Aorta (tissue), 5 donors: Measurements from ENCODE around the gene LIMS2. TPM values are rescaled to one million over a fixed set of nuclear protein-coding genes. Genes with fewer than 3 reads are reported as not detected.

Source experiments
- ATAC-seq: fragments of 200-7000 bp; cut with Tn5 transposase; one replicate; pipeline ENCODE4 v1.9.1; 2022; ENCODE audit warnings: moderate library complexity; ENCODE audit not compliant: low FRiP score
- DNase-seq, 2 donors: peaks; one replicate each; pipeline ENCODE4 v3.0.0-alpha.2; 2020
- H3K27ac ChIP-seq, 2 donors: one replicate each; pipeline ENCODE4 v1.5.1; 2013; ENCODE audit warnings: low read length in 2 of 2, mild to moderate bottlenecking in 2 of 2, moderate library complexity in 2 of 2, control low read depth in 1 of 2, inconsistent platforms in 1 of 2, low read depth in 1 of 2
- H3K27me3 ChIP-seq, 2 donors: one replicate each; pipeline ENCODE4 v1.6.1; 2013; ENCODE audit warnings: control low read depth in 1 of 2, low read length in 1 of 2, mild to moderate bottlenecking in 1 of 2, moderate library complexity in 1 of 2; ENCODE audit not compliant: insufficient read depth in 2 of 2, control insufficient read depth in 1 of 2
- H3K36me3 ChIP-seq, 2 donors: one replicate each; pipeline ENCODE4 v1.6.1; 2013; ENCODE audit warnings: control low read depth in 1 of 2, low read length in 1 of 2, mild to moderate bottlenecking in 1 of 2; ENCODE audit not compliant: insufficient read depth in 2 of 2, control insufficient read depth in 1 of 2
- H3K4me1 ChIP-seq, 2 donors: one replicate each; pipeline ENCODE4 v1.6.1; 2013; ENCODE audit warnings: low read length in 2 of 2, control low read depth in 1 of 2, mild to moderate bottlenecking in 1 of 2, moderate library complexity in 1 of 2; ENCODE audit not compliant: insufficient read depth in 2 of 2, control insufficient read depth in 1 of 2
- H3K4me3 ChIP-seq, 2 donors: one replicate each; pipeline ENCODE4 v1.5.1; 2013; ENCODE audit warnings: low read length in 2 of 2, control low read depth in 1 of 2, mild to moderate bottlenecking in 1 of 2
- H3K9me3 ChIP-seq: one replicate; pipeline ENCODE4 v1.6.1; 2013; ENCODE audit warnings: mild to moderate bottlenecking, low read length; ENCODE audit not compliant: control insufficient read depth
- WGBS, 2 donors: extraction: QIAGEN DNeasy Blood & Tissue Kit; methylation state at CpG; one replicate each; pipeline ENCODE4 v1.1.7; 2013; 5-methylcytosine and 5-hydroxymethylcytosine counted together
- intact Hi-C, 2 donors: fragments of 100-400 bp; cut with DNase I; formaldehyde crosslinking; loops; one replicate each; pipeline versions ENCODE4 v1.14.2 to v1.15.0; 2022
- polyA plus RNA-seq, 2 donors: library from polyadenylated mRNA; stranded (reverse); fragments of 200-250 nt; gene quantifications; one replicate each; pipeline ENCODE4 v1.2.3, GENCODE V29; 2013
- total RNA-seq, 2 donors: library from RNA; stranded (reverse); fragmentation: NEBNext Ultra II Directional; extraction: Animal tissue kit (Norgen Biotek cat#: 25700); gene quantifications; one replicate each; pipeline ENCODE4 v1.2.1, GENCODE V29; 2021
- donor health status: healthy with polysubstance abuse.
- donor health status: Bipolar disorder and iron deficiency.
- donor health status: DM: no; HTN: no; CAD: no.
- donor health status: DM: no; HTN: no; CAD: no.
- donor health status: DM: yes; HTN: yes; CAD: no.

LIMS2 gene
- total and polyA plus RNA-seq, 4 donors: 188 to 2,193 (median 218) TPM

GRCh38 chr2:127664065-127664894, 11.1 kb downstream of the LIMS2 start:
- no peaks in the 10 kb centered on the region for H3K9me3 ChIP-seq
- H3K4me3 ChIP-seq: peak overlapping the region; percentile 21 to 23
- no peaks in the 10 kb centered on the region for H3K36me3 ChIP-seq
- ATAC-seq: peak; percentile 13
- no peaks in the 10 kb centered on the region for H3K4me1 ChIP-seq
- H3K27me3 ChIP-seq: no peaks in the 10 kb centered on the region
- WGBS, 2 donors: 9 to 25% methylated on average over 63 to 69 of the region's 69 CpGs
- DNase-seq: peak; percentile 43 to 77
- intact Hi-C loops: no loop called here
- peak overlapping the region in 1 of 2 donors; percentile 14 for H3K27ac ChIP-seq

GRCh38 chr2:127663566-127664064, 11.7 kb downstream of the LIMS2 start:
- Histone ChIP-seq H3K4me1 (no peaks in the 10 kb centered on the region), H3K27ac (no peak overlapping the region), H3K27me3 (no peaks in the 10 kb centered on the region), H3K4me3 (peak overlapping the region in 1 of 2 donors; percentile 21), H3K9me3 (no peaks in the 10 kb centered on the region), H3K36me3 (no peaks in the 10 kb centered on the region)
- 48% methylated on average over 6 of the region's 6 CpGs for WGBS, 2 donors
- intact Hi-C loops: no loop called here
- ATAC-seq (no peak), DNase-seq (peak in 1 of 2 donors; percentile 51)

- ATAC-seq: no peak
- intact Hi-C loops: no loop called here
- Histone ChIP-seq H3K27ac (peak overlapping the region in 1 of 2 donors; percentile 25), H3K36me3 (no peaks in the 10 kb centered on the region), H3K4me1 (no peaks in the 10 kb centered on the region), H3K9me3 (no peaks in the 10 kb centered on the region), H3K27me3 (no peaks in the 10 kb centered on the region), H3K4me3 (no peak overlapping the region)
- DNase-seq: peak; percentile 43 to 68
- WGBS, 2 donors: 14 to 22% methylated on average over 9 of the region's 9 CpGs
Measured at GRCh38 chr2:127662937-127663565, 12.3 kb downstream of the LIMS2 start.

DNA sequence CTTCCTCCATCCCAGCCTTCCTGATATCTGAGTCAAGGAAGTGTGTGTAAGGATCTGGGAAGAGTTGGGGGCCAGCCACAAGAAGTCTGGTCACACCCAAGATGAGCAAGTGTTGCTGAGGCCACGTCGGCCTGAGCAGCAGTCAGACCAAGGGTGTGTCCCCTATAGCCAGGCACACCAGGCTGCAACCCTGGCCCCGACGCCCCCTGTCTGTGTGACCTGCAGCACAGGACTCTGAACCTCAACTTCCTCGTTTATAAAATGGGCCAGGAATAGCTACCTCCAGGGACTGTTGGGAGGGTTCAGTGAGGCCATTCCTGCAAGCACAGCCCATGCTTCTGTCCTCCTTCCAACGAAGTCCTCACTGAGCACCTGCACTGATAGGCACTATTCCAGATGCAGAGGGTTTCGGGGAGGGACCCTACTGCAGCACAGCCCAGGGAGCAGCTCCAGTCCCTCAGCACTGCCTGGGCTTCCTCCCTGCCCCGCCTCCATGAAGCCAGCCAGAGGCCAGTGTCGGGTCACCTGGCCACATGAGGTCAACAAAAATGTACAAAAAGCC, 13.3 kb downstream of the LIMS2 start:
- intact Hi-C loops: no loop called here
- Histone ChIP-seq H3K4me3 (no peak overlapping the region), H3K36me3 (no peaks in the 10 kb centered on the region), H3K9me3 (no peaks in the 10 kb centered on the region), H3K27me3 (no peaks in the 10 kb centered on the region), H3K4me1 (no peaks in the 10 kb centered on the region), H3K27ac (peak overlapping the region in 1 of 2 donors; percentile 49)
- WGBS, 2 donors: 38 to 39% methylated on average over 9 of the region's 9 CpGs
- DNase-seq (peak; percentile 62 to 82), ATAC-seq (peak; percentile 1)

DNA sequence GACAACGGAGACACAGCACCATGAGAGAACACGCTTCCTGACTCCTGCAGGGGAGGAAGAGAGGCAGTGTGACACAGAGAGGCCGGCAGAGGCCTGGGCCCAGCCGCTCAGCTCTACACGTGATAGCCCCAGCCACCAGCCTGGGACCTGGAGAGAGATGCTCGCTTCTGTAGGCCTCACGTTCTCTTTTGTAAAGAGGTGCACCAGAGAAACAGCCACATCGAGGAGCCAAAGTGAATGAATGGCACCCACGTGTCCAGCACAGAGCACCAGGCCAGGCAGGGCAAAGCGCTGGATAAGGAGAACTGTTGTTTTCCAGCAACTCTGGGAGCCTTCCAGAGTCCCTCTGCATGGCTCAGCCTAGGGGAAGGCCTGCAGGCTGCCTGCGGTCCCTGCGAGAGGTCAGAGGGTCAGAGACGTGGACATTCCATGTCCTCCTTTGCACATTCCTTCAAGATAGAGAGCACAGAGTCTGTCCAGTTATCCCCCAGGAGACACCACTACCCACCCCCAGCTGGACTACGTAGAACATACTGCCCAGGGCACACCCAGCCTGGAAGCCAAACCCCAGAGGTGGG, 14.2 kb downstream of the LIMS2 start:
- 35 to 36% methylated on average over 14 of the region's 14 CpGs for WGBS, 2 donors
- H3K4me1 ChIP-seq: no peaks in the 10 kb centered on the region
- no peaks in the 10 kb centered on the region for H3K27me3 ChIP-seq
- H3K27ac ChIP-seq: peak overlapping the region in 1 of 2 donors; percentile 23
- intact Hi-C loops: no loop called here
- H3K4me3 ChIP-seq: no peak overlapping the region
- H3K9me3 ChIP-seq: no peaks in the 10 kb centered on the region
- H3K36me3 ChIP-seq: peaks cover 0 to 2% of the 10 kb centered on the region in 2 donors
- DNase-seq (peak; percentile 52 to 70), ATAC-seq (no peak)

DNA sequence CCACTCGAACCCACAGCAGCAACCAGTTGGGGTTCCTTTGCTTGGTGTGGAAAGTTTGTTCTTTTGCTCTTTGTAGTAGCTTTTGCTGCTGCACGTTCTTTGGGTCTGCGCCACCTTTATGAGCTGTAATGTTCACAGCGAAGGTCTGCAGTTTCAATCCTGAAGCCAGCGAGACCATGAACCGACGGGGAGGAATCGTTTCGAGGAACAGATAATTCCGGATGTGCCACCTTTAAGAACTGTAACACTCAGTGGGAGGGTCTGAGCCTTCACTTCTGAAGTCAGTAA, 15.1 kb downstream of the LIMS2 start:
- Histone ChIP-seq H3K27ac (no peak overlapping the region), H3K9me3 (no peaks in the 10 kb centered on the region), H3K4me1 (no peaks in the 10 kb centered on the region), H3K4me3 (no peak overlapping the region), H3K36me3 (peaks cover 0 to 2% of the 10 kb centered on the region in 2 donors), H3K27me3 (no peaks in the 10 kb centered on the region)
- DNase-seq (peak; percentile 9 to 21), ATAC-seq (no peak)
- intact Hi-C loops: no loop called here
- WGBS, 2 donors: 89% methylated on average over 10 of the region's 10 CpGs

GRCh38 chr2:127659408-127660290, 15.7 kb downstream of the LIMS2 start:
- H3K27me3 ChIP-seq: no peaks in the 10 kb centered on the region
- peak; percentile 20 for ATAC-seq
- H3K4me3 ChIP-seq: no peak overlapping the region
- H3K4me1 ChIP-seq: no peaks in the 10 kb centered on the region
- WGBS, 2 donors: 20 to 26% methylated on average over 14 of the region's 14 CpGs
- peaks cover 0 to 2% of the 10 kb centered on the region in 2 donors for H3K36me3 ChIP-seq
- peak; percentile 64 to 70 for DNase-seq
- intact Hi-C loops: no loop called here
- peak overlapping the region in 1 of 2 donors; percentile 53 for H3K27ac ChIP-seq
- H3K9me3 ChIP-seq: no peaks in the 10 kb centered on the region
